Coronary artery (tissue), 2 donors: ENCODE data around the gene TMEM106B.
"Not testable (repeated sequence)": the region's sequence is repeated elsewhere in the genome, so short reads cannot be mapped to it uniquely, and the experiment has no call there.

Experiments used
- DNase-seq: peaks from one replicate; pipeline ENCODE4 v3.0.0-alpha.2; 2017; ENCODE audit warnings: low spot score
- H3K27ac ChIP-seq, 2 donors: fragments of 200-600 bp; sonication (generic); one replicate each; pipeline ENCODE4 v1.5.1; 2016 to 2019
- H3K4me3 ChIP-seq: fragments of 200-600 bp; sonication (generic); 2 replicates; pipeline ENCODE4 v1.5.1; 2016; ENCODE audit warnings: mild to moderate bottlenecking, moderate library complexity
- TF ChIP-seq, protein P1 (sequence below): fragments of 200-600 bp; sonication (generic); IDR thresholded peaks from one replicate; pipeline ENCODE4 v1.5.1; 2019; ENCODE audit warnings: antibody characterized with exemption

The TMEM106B gene

DNA sequence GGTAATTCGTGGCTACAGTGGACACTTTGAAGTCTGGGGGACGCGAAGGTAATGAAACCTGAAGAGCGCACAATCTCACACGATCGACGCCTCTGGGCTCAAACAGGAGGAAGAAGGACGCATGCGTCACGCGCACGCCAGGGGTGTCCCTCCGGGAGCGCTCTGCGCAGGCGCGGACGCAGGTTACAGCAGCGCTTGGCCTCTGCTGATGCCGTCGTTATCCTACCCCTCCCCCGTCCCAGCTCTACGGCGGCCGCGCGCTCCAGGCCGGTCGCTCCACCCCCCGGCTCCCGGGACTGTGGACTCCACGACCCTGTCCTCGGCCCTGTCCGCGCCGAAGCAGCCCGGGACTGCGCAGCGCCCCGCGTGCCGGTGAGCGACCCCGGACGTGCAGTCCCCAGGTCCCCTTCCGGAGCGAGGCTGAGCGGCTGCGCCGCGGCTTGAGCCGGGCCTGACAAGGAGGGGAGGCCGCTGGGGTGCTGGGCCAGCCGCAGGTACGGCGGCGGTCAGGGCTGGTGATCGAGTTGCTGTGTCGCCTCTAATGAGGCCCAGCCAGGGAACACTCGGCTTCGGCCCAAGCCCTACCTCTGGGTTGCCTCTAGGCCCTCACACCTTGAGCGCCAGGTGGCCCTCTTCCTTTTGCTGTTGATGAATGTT, at the start of gene TMEM106B:
Gene TMEM106B (plus strand): TSS at position 241 of the 657 bp plus-strand sequence. CDS start 3,517 bp downstream, outside the sequence.
- peak within 1 kb of the TSS; percentile 87 to 91 for H3K27ac ChIP-seq
- H3K4me3 ChIP-seq: peak within 1 kb of the TSS; percentile 89
- TF ChIP-seq, protein P1, sequence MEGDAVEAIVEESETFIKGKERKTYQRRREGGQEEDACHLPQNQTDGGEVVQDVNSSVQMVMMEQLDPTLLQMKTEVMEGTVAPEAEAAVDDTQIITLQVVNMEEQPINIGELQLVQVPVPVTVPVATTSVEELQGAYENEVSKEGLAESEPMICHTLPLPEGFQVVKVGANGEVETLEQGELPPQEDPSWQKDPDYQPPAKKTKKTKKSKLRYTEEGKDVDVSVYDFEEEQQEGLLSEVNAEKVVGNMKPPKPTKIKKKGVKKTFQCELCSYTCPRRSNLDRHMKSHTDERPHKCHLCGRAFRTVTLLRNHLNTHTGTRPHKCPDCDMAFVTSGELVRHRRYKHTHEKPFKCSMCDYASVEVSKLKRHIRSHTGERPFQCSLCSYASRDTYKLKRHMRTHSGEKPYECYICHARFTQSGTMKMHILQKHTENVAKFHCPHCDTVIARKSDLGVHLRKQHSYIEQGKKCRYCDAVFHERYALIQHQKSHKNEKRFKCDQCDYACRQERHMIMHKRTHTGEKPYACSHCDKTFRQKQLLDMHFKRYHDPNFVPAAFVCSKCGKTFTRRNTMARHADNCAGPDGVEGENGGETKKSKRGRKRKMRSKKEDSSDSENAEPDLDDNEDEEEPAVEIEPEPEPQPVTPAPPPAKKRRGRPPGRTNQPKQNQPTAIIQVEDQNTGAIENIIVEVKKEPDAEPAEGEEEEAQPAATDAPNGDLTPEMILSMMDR: no peak
- peak; percentile 97 for DNase-seq

DNA sequence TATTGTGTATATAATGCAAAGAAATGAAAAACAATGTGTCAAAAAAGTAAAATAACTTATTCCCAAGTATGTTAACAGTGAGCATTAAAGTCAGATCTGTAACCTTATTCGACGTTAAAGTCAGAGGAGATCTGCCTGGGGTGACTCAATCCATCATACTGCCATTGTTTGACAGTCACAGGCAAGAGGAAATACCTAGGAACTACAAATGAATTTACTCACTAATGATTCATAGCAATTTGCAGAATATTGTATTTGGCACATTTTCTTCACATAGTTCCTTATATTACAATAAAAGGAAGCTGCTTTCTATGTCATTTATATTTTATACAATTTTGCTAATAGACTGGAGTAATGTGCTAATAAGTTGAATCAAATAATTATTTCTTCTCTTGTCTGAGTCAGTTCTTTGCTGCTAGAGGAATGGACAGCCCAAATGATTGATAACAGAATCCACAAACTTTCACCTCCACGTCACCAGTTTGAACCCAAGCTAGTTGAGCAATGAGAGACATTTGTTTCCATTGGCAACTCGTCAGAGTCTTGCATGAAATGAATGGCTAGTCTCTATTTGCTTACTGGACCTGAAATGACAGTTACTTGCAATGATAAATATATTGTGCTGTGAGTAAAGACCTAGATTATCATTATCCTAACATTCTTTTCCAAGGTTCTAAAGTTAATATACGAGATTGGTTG, 48.5 kb upstream of the TMEM106B start:
- Histone ChIP-seq H3K4me3 (no peak overlapping the region), H3K27ac (no peak overlapping the region)
- DNase-seq: no peak
- TF ChIP-seq, protein P1: no peak

GRCh38 chr7:12168065-12168464, 43.0 kb upstream of the TMEM106B start:
- not testable (repeated sequence) for H3K4me3 ChIP-seq, DNase-seq, H3K27ac ChIP-seq

- not testable (repeated sequence) for H3K4me3 ChIP-seq, H3K27ac ChIP-seq, DNase-seq
These were observed 40.9 kb upstream of the TMEM106B start for GRCh38 chr7:12169981-12170820.

- Histone ChIP-seq H3K4me3 (no peak overlapping the region), H3K27ac (no peak overlapping the region)
- TF ChIP-seq, protein P1: no peak
- no peak for DNase-seq
These were observed 37.4 kb upstream of the TMEM106B start for GRCh38 chr7:12173671-12174070.

DNA sequence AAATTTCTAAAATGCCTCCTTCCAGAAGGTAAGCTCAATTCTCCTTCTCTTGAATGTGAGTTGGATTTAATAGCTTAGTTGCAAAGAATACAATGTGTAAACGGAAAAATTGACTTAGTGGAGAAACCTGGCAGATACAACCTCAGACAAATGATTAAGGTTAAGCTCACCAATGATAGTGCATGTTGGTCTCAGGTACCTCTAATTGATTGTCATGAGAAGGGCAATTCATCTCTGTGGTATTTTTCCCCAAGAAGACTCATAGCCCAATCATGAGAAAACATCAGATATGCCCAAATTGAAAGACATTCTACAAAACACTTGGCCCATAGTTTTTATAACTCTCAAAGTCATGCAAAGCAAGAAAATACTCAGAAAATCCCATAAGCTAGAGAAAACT, 36.2 kb upstream of the TMEM106B start:
- Histone ChIP-seq H3K4me3 (no peak overlapping the region), H3K27ac (no peak overlapping the region)
- TF ChIP-seq, protein P1: no peak
- DNase-seq: no peak

GRCh38 chr7:12178317-12178716, 32.8 kb upstream of the TMEM106B start:
- Histone ChIP-seq H3K4me3 (no peak overlapping the region), H3K27ac (no peak overlapping the region)
- DNase-seq: no peak
- TF ChIP-seq, protein P1: no peak
